CD14-positive monocyte (primary cell): ENCODE results near the gene ZNF570. TPM values are rescaled to one million over a fixed set of nuclear protein-coding genes. Genes with fewer than 3 reads are reported as not detected.

ENCODE experiments used
- DNase-seq, 3 donors: peaks; one replicate each; pipeline ENCODE4 v3.0.0-alpha.2; 2011 to 2022
- H2AFZ ChIP-seq: 2 replicates; pipeline ENCODE4 v1.6.0; 2012; ENCODE audit warnings: mild to moderate bottlenecking, low read depth, low read length, inconsistent platforms; ENCODE audit not compliant: insufficient read depth, poor library complexity, severe bottlenecking
- H3K27ac ChIP-seq, 2 donors: 1 replicate in 1 of 2; 2 replicates in 1 of 2; pipeline ENCODE4 v1.5.1; 2012 to 2013; ENCODE audit warnings: low read length in 2 of 2, control low read depth in 1 of 2, inconsistent platforms in 1 of 2, low read depth in 1 of 2, mild to moderate bottlenecking in 1 of 2
- H3K27me3 ChIP-seq, 2 donors: one replicate each; pipeline versions ENCODE4 v1.6.0 to v1.6.1; 2011 to 2013; ENCODE audit warnings: low read length in 2 of 2; ENCODE audit not compliant: control insufficient read depth in 2 of 2, insufficient read depth in 2 of 2
- H3K36me3 ChIP-seq, 2 donors: replicated peaks in 1 of 2; 1 replicate in 1 of 2; 2 replicates in 1 of 2; pipeline versions ENCODE4 v1.5.1 to v1.6.1; 2012 to 2013; ENCODE audit warnings: low read length in 2 of 2, control low read depth in 1 of 2, inconsistent platforms in 1 of 2, mild to moderate bottlenecking in 1 of 2; ENCODE audit not compliant: insufficient read depth in 2 of 2, control insufficient read depth in 1 of 2
- H3K4me1 ChIP-seq, 2 donors: 1 replicate in 1 of 2; 2 replicates in 1 of 2; pipeline versions ENCODE4 v1.5.1 to v1.6.1; 2012 to 2013; ENCODE audit warnings: low read length in 2 of 2, control low read depth in 1 of 2, inconsistent platforms in 1 of 2, mild to moderate bottlenecking in 1 of 2, moderate library complexity in 1 of 2; ENCODE audit not compliant: insufficient read depth in 2 of 2, control insufficient read depth in 1 of 2
- H3K4me2 ChIP-seq: replicated peaks from 2 replicates; pipeline ENCODE3; 2012; ENCODE audit warnings: low read length, moderate library complexity, mild to moderate bottlenecking; ENCODE audit not compliant: poor library complexity, severe bottlenecking; ENCODE audit errors: extremely low read depth
- H3K4me3 ChIP-seq, 3 experiments: fragments of 200-600 bp in 1 of 3; sonication (generic) in 1 of 3; replicated peaks in 1 of 3; 1 replicate in 2 of 3; 2 replicates in 1 of 3; pipeline ENCODE4 v1.5.1; 2011 to 2013; ENCODE audit warnings: low read length in 3 of 3, mild to moderate bottlenecking in 3 of 3, control low read depth in 2 of 3, low read depth in 2 of 3, inconsistent platforms in 1 of 3, moderate library complexity in 1 of 3
- H3K79me2 ChIP-seq: 2 replicates; pipeline ENCODE4 v1.6.0; 2012; ENCODE audit warnings: mild to moderate bottlenecking, control low read depth, inconsistent platforms, low read length, moderate library complexity; ENCODE audit not compliant: insufficient read depth
- H3K9ac ChIP-seq: 2 replicates; pipeline ENCODE4 v1.6.0; 2017; ENCODE audit warnings: low read length, mild to moderate bottlenecking; ENCODE audit not compliant: insufficient read depth, poor library complexity, severe bottlenecking
- H3K9me3 ChIP-seq, 2 donors: replicated peaks in 1 of 2; 1 replicate in 1 of 2; 2 replicates in 1 of 2; pipeline versions ENCODE4 v1.5.1 to v1.6.1; 2012 to 2013; ENCODE audit warnings: low read length in 2 of 2, control low read depth in 1 of 2; ENCODE audit not compliant: control insufficient read depth in 1 of 2, insufficient read depth in 1 of 2
- H4K20me1 ChIP-seq: 2 replicates; pipeline ENCODE4 v1.6.0; 2012; ENCODE audit warnings: mild to moderate bottlenecking, low read length, control low read depth, moderate library complexity; ENCODE audit not compliant: insufficient read depth
- H3K27ac Mint-ChIP-seq, 7 donors: one replicate each; pipeline ENCODE4 v1.8.0; 2020; ENCODE audit warnings: mild to moderate bottlenecking in 7 of 7, mixed read lengths in 7 of 7, moderate library complexity in 6 of 7, inconsistent platforms in 2 of 7
- H3K27me3 Mint-ChIP-seq, 3 donors: one replicate each; pipeline ENCODE4 v1.8.0; 2021 to 2022; ENCODE audit warnings: low read depth in 3 of 3, mild to moderate bottlenecking in 3 of 3, mixed read lengths in 3 of 3, moderate library complexity in 3 of 3, inconsistent platforms in 1 of 3
- H3K36me3 Mint-ChIP-seq, 2 donors: one replicate each; pipeline ENCODE4 v1.8.0; 2020; ENCODE audit warnings: mixed read lengths in 2 of 2, inconsistent platforms in 1 of 2, mild to moderate bottlenecking in 1 of 2
- H3K4me1 Mint-ChIP-seq: one replicate; pipeline ENCODE4 v1.8.0; 2020; ENCODE audit warnings: mild to moderate bottlenecking, mixed read lengths
- H3K4me3 Mint-ChIP-seq, 2 donors: one replicate each; pipeline ENCODE4 v1.8.0; 2020; ENCODE audit warnings: mild to moderate bottlenecking in 2 of 2, mixed read lengths in 2 of 2, moderate library complexity in 1 of 2
- H3K9me3 Mint-ChIP-seq, 7 donors: one replicate each; pipeline ENCODE4 v1.8.0; 2020 to 2022; ENCODE audit warnings: mixed read lengths in 7 of 7, mild to moderate bottlenecking in 6 of 7, moderate library complexity in 6 of 7, inconsistent platforms in 2 of 7
- WGBS: methylation state at CpG from one replicate; pipeline ENCODE4 v1.1.5; 2013; ENCODE audit warnings: missing lambda C conversion rate; ENCODE audit not compliant: insufficient coverage; 5-methylcytosine and 5-hydroxymethylcytosine counted together
- intact Hi-C, 2 donors: fragments of 100-400 bp; cut with micrococcal nuclease; formaldehyde crosslinking; loops; one replicate each; pipeline versions ENCODE4 v1.15.0 to v1.15.1; 2023
- polyA plus RNA-seq, 3 donors: library from polyadenylated mRNA; depleted of rRNA in 1 of 3; unstranded in 2 of 3; stranded (reverse) in 1 of 3; fragments of 300-500 nt in 2 of 3; fragments of >200 nt in 1 of 3; fragmentation: Illumina TruSeq in 2 of 3; gene quantifications; 1 replicate in 2 of 3; 2 replicates in 1 of 3; pipeline ENCODE4 v1.2.3, GENCODE V29; 2012 to 2021
- TF ChIP-seq, protein P1 (sequence below): fragments of 200-600 bp; IDR thresholded peaks from one replicate; pipeline ENCODE4 v1.8.0; 2022; ENCODE audit warnings: antibody characterized with exemption, mild to moderate bottlenecking

ZNF570 gene
- polyA plus RNA-seq, 3 donors: 0.12 to 1.1 (median 0.80) TPM

DNA sequence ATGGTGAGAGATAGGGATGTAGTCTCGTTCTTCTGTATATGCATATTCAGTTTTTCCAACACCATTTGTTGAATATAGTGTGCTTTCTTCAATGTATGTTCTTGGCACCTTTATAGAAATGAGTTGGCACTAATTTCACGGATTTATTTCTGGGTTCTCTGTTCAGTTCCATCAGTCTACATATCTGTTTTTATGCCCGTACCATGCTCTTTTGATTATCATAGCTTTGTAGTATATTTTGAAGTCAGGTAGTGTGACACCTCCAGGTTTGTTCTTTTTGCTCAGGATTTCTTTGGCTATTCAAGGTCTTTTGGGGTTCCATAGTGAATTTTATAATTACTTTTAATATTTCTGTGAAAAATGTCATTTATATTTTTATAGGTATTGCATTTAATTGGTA, 23.1 kb downstream of the ZNF570 start:
- no peaks in the 10 kb centered on the region for H3K36me3 ChIP-seq
- no peaks in the 10 kb centered on the region for H3K4me1 ChIP-seq
- peaks cover 53 to 86% of the 10 kb centered on the region in 2 donors for H3K9me3 ChIP-seq
- H3K9ac ChIP-seq: no peak overlapping the region
- no peaks in the 10 kb centered on the region for H3K27me3 ChIP-seq
- H3K4me1 Mint-ChIP-seq: no peaks in the 10 kb centered on the region
- DNase-seq: no peak
- H3K4me3 Mint-ChIP-seq: no peak overlapping the region
- no peak overlapping the region for H3K4me3 ChIP-seq
- H3K4me2 ChIP-seq: no peak overlapping the region
- intact Hi-C loops: no loop called here
- no peak overlapping the region for H3K27ac ChIP-seq
- H2AFZ ChIP-seq: no peak overlapping the region
- H3K27me3 Mint-ChIP-seq: peaks cover 0 to 4% (median 1%) of the 10 kb centered on the region in 3 donors
- no peak overlapping the region for H3K27ac Mint-ChIP-seq
- TF ChIP-seq, protein P1, sequence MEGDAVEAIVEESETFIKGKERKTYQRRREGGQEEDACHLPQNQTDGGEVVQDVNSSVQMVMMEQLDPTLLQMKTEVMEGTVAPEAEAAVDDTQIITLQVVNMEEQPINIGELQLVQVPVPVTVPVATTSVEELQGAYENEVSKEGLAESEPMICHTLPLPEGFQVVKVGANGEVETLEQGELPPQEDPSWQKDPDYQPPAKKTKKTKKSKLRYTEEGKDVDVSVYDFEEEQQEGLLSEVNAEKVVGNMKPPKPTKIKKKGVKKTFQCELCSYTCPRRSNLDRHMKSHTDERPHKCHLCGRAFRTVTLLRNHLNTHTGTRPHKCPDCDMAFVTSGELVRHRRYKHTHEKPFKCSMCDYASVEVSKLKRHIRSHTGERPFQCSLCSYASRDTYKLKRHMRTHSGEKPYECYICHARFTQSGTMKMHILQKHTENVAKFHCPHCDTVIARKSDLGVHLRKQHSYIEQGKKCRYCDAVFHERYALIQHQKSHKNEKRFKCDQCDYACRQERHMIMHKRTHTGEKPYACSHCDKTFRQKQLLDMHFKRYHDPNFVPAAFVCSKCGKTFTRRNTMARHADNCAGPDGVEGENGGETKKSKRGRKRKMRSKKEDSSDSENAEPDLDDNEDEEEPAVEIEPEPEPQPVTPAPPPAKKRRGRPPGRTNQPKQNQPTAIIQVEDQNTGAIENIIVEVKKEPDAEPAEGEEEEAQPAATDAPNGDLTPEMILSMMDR: no peak
- no peaks in the 10 kb centered on the region for H4K20me1 ChIP-seq
- no peaks in the 10 kb centered on the region for H3K79me2 ChIP-seq
- WGBS: no CpG with 5 or more reads among the region's 3 CpGs
- no peaks in the 10 kb centered on the region for H3K36me3 Mint-ChIP-seq
- H3K9me3 Mint-ChIP-seq: peaks cover 40 to 89% (median 81%) of the 10 kb centered on the region in 7 donors

DNA sequence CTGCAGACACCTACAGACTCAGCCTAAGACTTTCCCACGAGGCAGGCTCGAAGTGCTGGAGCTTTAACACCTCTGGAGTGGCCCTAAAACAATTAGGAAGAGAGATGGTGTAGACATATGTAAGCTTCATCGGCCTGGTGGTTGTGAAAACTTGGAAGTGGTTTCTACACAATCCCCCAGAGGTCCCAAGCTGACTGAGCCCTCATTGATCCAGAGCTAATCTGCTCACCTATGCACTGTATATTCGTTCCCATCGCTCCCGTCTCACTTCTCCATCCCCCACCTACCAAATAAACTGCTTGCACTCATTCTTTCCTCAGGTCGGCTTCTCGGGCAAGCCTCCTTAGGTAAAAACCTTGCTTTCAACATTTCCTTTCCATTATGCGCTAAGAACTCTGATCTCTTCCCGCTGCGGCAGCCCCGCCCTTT, 36.8 kb downstream of the ZNF570 start:
- peaks cover 11 to 14% of the 10 kb centered on the region in 2 donors for H3K4me1 ChIP-seq
- no peaks in the 10 kb centered on the region for H3K36me3 ChIP-seq
- peak overlapping the region; percentile 20 to 78 (median 64) for H3K4me3 ChIP-seq
- WGBS: 4% methylated on average over 11 of the region's 12 CpGs
- H3K79me2 ChIP-seq: no peaks in the 10 kb centered on the region
- no peak overlapping the region for H3K27ac ChIP-seq
- Mint-ChIP-seq H3K4me1 (no peaks in the 10 kb centered on the region), H3K27me3 (no peaks in the 10 kb centered on the region), H3K9me3 (peaks cover 14 to 57% (median 51%) of the 10 kb centered on the region in 7 donors), H3K4me3 (no peak overlapping the region), H3K36me3 (peaks cover 0 to 3% of the 10 kb centered on the region in 2 donors), H3K27ac (no peak overlapping the region)
- H3K4me2 ChIP-seq: peak overlapping the region; percentile 77
- H3K9ac ChIP-seq: no peak overlapping the region
- TF ChIP-seq, protein P1: no peak
- intact Hi-C loops: no loop called here
- no peak for DNase-seq
- H3K9me3 ChIP-seq: peaks cover 84 to 87% of the 10 kb centered on the region in 2 donors
- H2AFZ ChIP-seq: peak overlapping the region; percentile 82
- H3K27me3 ChIP-seq: no peaks in the 10 kb centered on the region
- no peaks in the 10 kb centered on the region for H4K20me1 ChIP-seq
